Esophagus (tissue), 2 donors: ENCODE results near the gene COX4I1. TPM values are rescaled to one million over a fixed set of nuclear protein-coding genes. Genes with fewer than 3 reads are reported as not detected.

ENCODE experiments used
- H3K27ac ChIP-seq, 2 donors: one replicate each; pipeline ENCODE4 v1.5.1; 2013; ENCODE audit warnings: low read depth in 2 of 2, mild to moderate bottlenecking in 2 of 2, inconsistent platforms in 1 of 2, low read length in 1 of 2, moderate library complexity in 1 of 2
- H3K27me3 ChIP-seq, 2 donors: one replicate each; pipeline ENCODE4 v1.6.1; 2013; ENCODE audit warnings: low read length in 2 of 2, control low read depth in 1 of 2, mild to moderate bottlenecking in 1 of 2; ENCODE audit not compliant: insufficient read depth in 2 of 2, control insufficient read depth in 1 of 2
- H3K36me3 ChIP-seq, 2 donors: one replicate each; pipeline ENCODE4 v1.6.1; 2013; ENCODE audit warnings: low read length in 1 of 2; ENCODE audit not compliant: control insufficient read depth in 2 of 2, insufficient read depth in 2 of 2
- H3K4me1 ChIP-seq, 2 donors: one replicate each; pipeline ENCODE4 v1.6.1; 2013; ENCODE audit warnings: low read length in 1 of 2; ENCODE audit not compliant: control insufficient read depth in 2 of 2, insufficient read depth in 2 of 2
- H3K4me3 ChIP-seq, 2 donors: one replicate each; pipeline ENCODE4 v1.5.1; 2013; ENCODE audit warnings: low read length in 2 of 2, mild to moderate bottlenecking in 2 of 2, low read depth in 1 of 2, moderate library complexity in 1 of 2
- H3K9me3 ChIP-seq, 2 donors: one replicate each; pipeline ENCODE4 v1.6.1; 2013; ENCODE audit warnings: mild to moderate bottlenecking in 2 of 2, low read depth in 1 of 2, low read length in 1 of 2, moderate library complexity in 1 of 2; ENCODE audit not compliant: control insufficient read depth in 2 of 2, insufficient read depth in 1 of 2
- WGBS, 2 donors: extraction: QIAGEN DNeasy Blood & Tissue Kit; methylation state at CpG; one replicate each; pipeline ENCODE4 v1.1.7; 2013; 5-methylcytosine and 5-hydroxymethylcytosine counted together
- polyA plus RNA-seq, 2 donors: library from polyadenylated mRNA; stranded (reverse); fragments of 200-250 nt; gene quantifications; one replicate each; pipeline ENCODE4 v1.2.3, GENCODE V29; 2013
- donor health status: healthy with polysubstance abuse.
- donor health status: Bipolar disorder and iron deficiency.

COX4I1 gene
- polyA plus RNA-seq, 2 donors, result 884 to 1,078 TPM

GRCh38 chr16:85781156-85781555 lies 18.3 kb upstream of the COX4I1 start:
- H3K4me3 ChIP-seq, result no peak overlapping the region
- peaks cover 9 to 33% of the 10 kb centered on the region in 2 donors for H3K36me3 ChIP-seq
- peaks cover 2 to 3% of the 10 kb centered on the region in 2 donors for H3K4me1 ChIP-seq
- H3K27me3 ChIP-seq, result no peaks in the 10 kb centered on the region
- 86 to 87% methylated on average over 10 of the region's 10 CpGs for WGBS, 2 donors
- H3K9me3 ChIP-seq, result no peaks in the 10 kb centered on the region
- no peak overlapping the region for H3K27ac ChIP-seq

DNA sequence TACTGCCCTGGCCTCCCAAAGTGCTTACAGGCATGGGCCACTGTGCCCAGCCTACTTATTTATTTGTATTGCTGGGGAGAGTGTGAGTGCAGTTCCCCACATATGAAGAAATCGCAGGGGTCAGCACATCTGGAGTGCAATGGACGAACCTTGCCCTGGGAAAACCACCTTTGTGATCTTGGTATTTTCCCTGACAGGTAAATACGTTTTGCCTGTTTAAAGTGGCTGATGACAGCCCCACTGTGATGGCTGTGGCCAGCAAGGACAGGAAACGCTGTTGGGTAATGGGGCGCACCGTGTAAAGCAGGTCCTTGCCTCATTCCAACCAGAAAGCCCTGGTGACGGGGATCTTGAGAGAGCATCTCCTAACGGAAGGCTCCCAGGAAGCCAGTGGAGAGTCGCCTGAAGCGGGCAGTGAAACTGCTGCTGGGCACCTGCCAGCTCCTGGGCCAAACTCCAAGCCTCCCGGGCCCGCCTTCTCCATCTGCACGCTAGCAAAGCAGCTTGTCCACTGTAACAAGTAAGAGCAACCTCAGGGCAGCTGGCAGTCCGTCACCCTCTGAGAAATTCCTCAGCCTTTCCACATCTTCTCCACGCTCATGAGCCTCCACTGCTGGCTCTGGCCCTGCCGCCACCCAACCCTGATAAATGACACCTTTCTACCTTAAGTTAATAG lies 17.7 kb upstream of the COX4I1 start:
- 46 to 59% methylated on average over 16 of the region's 16 CpGs for WGBS, 2 donors
- no peak overlapping the region for H3K27ac ChIP-seq
- peaks cover 9 to 34% of the 10 kb centered on the region in 2 donors for H3K36me3 ChIP-seq
- no peaks in the 10 kb centered on the region for H3K27me3 ChIP-seq
- peaks cover 2 to 3% of the 10 kb centered on the region in 2 donors for H3K4me1 ChIP-seq
- H3K9me3 ChIP-seq, result no peaks in the 10 kb centered on the region
- no peak overlapping the region for H3K4me3 ChIP-seq

DNA sequence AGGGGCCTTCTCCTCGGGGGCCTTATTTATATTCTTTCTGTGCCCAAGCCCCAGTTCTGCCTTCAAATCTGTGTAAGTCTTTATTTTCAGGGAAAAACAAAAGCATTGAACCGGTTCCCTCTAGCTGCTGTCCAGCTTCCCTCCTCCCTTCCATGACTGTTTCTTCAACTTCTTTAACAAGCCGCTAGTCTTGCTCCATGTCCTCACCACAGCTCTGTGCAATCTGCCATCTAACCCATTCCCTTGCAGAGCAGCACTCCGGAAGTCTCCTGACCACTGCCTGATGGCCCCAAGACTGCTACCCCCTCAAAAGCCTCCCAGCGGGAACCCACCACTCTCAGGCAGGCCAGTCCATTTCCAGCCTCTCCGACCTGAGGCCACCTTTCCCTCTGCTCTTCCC lies 17.0 kb upstream of the COX4I1 start:
- H3K27me3 ChIP-seq, result no peaks in the 10 kb centered on the region
- WGBS, 2 donors, result 74 to 81% methylated on average over 6 of the region's 6 CpGs
- peaks cover 2 to 3% of the 10 kb centered on the region in 2 donors for H3K4me1 ChIP-seq
- peaks cover 9 to 40% of the 10 kb centered on the region in 2 donors for H3K36me3 ChIP-seq
- no peak overlapping the region for H3K27ac ChIP-seq
- no peak overlapping the region for H3K4me3 ChIP-seq
- no peaks in the 10 kb centered on the region for H3K9me3 ChIP-seq

DNA sequence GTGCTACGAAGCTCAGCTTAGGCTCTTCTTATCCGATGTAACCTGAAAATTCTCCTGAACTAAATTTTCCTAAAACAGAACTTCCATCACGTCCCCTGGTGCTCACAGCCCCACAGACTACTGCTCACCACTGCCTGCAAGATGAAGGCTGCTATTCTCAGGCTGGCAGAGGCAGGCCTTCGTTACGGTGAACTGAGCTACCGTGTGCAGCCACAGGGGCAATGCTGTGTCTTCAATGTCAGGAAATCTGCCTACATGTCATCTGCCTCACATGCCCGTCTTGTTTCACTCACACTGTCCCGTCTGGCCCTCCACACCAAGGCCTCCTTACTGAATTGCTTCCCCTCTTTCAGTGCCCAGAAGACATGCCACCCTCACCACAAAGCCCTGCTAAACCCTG lies 16.1 kb upstream of the COX4I1 start:
- H3K36me3 ChIP-seq, result peaks cover 15 to 45% of the 10 kb centered on the region in 2 donors
- no peaks in the 10 kb centered on the region for H3K9me3 ChIP-seq
- no peak overlapping the region for H3K4me3 ChIP-seq
- no peak overlapping the region for H3K27ac ChIP-seq
- WGBS, 2 donors, result 92 to 93% methylated on average over 8 of the region's 8 CpGs
- H3K27me3 ChIP-seq, result no peaks in the 10 kb centered on the region
- peaks cover 0 to 2% of the 10 kb centered on the region in 2 donors for H3K4me1 ChIP-seq

DNA sequence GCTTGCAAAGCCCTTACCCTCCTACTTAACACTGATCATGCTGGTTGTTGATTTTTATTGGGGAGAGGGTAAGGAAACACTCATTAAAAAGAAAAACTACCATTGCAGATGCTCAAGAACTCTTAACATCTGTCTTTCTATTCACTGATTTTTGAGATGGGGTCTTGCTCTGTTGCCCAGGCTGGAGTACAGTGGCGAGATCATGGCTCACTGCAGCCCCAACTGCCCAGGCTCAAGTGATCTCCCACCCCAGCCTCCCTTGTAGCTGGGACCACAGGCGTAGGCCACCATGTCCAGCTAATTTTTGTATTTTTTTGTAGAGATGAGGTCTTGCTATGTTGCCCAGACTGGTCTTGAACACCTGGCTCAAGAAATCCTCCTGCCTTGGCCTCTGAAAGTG lies 14.7 kb upstream of the COX4I1 start:
- no peak overlapping the region for H3K27ac ChIP-seq
- H3K36me3 ChIP-seq, result peaks cover 10 to 39% of the 10 kb centered on the region in 2 donors
- H3K27me3 ChIP-seq, result no peaks in the 10 kb centered on the region
- 97 to 100% methylated on average over 2 of the region's 2 CpGs for WGBS, 2 donors
- no peaks in the 10 kb centered on the region for H3K9me3 ChIP-seq
- peaks cover 0 to 2% of the 10 kb centered on the region in 2 donors for H3K4me1 ChIP-seq
- H3K4me3 ChIP-seq, result no peak overlapping the region

- Histone ChIP-seq H3K4me3 (no peak overlapping the region), H3K9me3 (no peaks in the 10 kb centered on the region), H3K27me3 (no peaks in the 10 kb centered on the region), H3K36me3 (peaks cover 8 to 28% of the 10 kb centered on the region in 2 donors), H3K4me1 (peaks cover 0 to 2% of the 10 kb centered on the region in 2 donors), H3K27ac (no peak overlapping the region)
- 89 to 93% methylated on average over 2 of the region's 2 CpGs for WGBS, 2 donors
Measured at GRCh38 chr16:85785927-85786326, 13.6 kb upstream of the COX4I1 start.

DNA sequence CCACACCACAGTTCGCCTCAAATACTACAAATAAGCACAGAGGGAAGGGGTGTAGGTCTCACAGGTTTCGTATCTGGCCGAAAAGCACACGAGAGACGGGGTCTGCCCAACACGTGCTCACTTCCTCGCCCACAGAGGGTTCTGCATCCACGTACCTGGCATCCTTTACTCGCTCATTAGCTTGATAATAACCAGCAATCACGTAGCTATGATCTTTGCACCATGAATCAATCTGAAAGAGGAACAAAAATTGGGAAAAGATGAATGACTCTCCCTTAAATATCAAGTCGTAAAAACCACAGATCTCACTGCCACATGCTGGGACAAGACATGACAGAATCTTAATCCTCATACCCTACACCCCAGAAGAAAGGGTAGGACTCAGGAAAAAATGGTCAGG lies 10.7 kb upstream of the COX4I1 start:
- peaks cover 5 to 21% of the 10 kb centered on the region in 2 donors for H3K36me3 ChIP-seq
- no peaks in the 10 kb centered on the region for H3K4me1 ChIP-seq
- 90 to 93% methylated on average over 11 of the region's 11 CpGs for WGBS, 2 donors

GRCh38 chr16:85789773-85790172 lies 9.7 kb upstream of the COX4I1 start:
- peaks cover 0 to 2% of the 10 kb centered on the region in 2 donors for H3K4me1 ChIP-seq
- H3K27me3 ChIP-seq, result no peaks in the 10 kb centered on the region
- peaks cover 5 to 20% of the 10 kb centered on the region in 2 donors for H3K36me3 ChIP-seq
- no peak overlapping the region for H3K27ac ChIP-seq
- H3K4me3 ChIP-seq, result no peak overlapping the region
- H3K9me3 ChIP-seq, result no peaks in the 10 kb centered on the region
- 84 to 87% methylated on average over 6 of the region's 6 CpGs for WGBS, 2 donors

More for the DNA sequence above, 10.7 kb upstream of the COX4I1 start:
- H3K9me3 ChIP-seq, result no peaks in the 10 kb centered on the region
- no peaks in the 10 kb centered on the region for H3K27me3 ChIP-seq
- no peak overlapping the region for H3K27ac ChIP-seq
- no peak overlapping the region for H3K4me3 ChIP-seq

DNA sequence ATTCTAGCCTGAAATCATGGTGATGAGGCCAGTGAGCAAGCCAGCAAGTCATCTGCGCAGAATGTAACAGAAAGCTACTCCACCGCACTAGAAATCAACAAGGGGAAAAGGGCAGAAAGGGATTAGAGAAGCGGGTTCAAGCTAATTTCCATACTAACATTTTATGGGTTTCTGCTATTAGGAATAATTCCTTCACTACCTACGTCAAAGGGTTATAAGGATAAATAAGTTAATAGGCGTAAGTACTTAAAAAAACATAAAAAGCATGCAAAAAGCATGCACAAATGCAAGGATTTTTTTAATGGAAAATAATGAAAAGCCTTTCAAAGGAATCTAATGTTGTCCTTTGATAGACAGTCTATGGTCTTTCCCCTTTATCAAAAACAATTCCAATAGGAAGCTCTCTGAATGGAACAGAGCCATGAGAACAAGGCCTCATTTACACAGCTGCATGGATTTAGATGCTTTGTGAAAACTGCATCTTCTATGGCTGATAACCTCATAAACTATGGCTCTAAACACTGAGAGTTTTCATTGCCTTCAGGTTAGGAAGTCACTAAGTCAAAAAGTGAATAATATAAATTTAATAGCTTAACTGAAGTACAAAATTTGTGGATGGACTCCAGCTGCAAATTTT lies 5.7 kb upstream of the COX4I1 start:
- Histone ChIP-seq H3K27me3 (no peaks in the 10 kb centered on the region), H3K4me1 (peaks cover 0 to 2% of the 10 kb centered on the region in 2 donors), H3K27ac (no peak overlapping the region), H3K36me3 (peaks cover 4 to 8% of the 10 kb centered on the region in 2 donors), H3K9me3 (no peaks in the 10 kb centered on the region), H3K4me3 (no peak overlapping the region)
- 92 to 95% methylated on average over 5 of the region's 5 CpGs for WGBS, 2 donors

DNA sequence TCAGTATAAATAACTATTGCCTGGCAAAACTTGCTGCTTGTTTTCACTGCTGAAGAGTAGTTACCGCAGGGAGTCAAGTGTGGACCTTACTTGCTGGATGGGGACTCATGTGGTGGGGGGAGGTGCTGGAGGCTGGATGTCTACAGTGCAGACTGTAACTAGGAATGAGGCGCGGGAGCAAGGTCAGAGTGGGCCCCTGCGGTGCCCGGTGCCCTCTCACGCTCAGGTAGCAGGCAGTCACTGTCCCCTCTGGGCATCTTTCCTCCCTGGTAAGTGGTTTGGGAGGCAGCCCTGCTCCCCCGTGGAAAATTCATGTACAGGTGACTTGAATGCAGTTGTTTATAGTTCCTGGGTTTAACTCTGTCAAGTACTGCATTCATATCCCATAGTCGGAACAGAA lies 4.8 kb upstream of the COX4I1 start:
- H3K9me3 ChIP-seq, result no peaks in the 10 kb centered on the region
- H3K27me3 ChIP-seq, result no peaks in the 10 kb centered on the region
- H3K4me3 ChIP-seq, result no peak overlapping the region
- no peak overlapping the region for H3K27ac ChIP-seq
- peaks cover 4 to 8% of the 10 kb centered on the region in 2 donors for H3K36me3 ChIP-seq
- peaks cover 0 to 2% of the 10 kb centered on the region in 2 donors for H3K4me1 ChIP-seq
- 85 to 91% methylated on average over 8 of the region's 8 CpGs for WGBS, 2 donors
